AG09309 (cell line): ENCODE measurements around the gene SCUBE1.
"Not testable (repeated sequence)": the region's sequence is repeated elsewhere in the genome, so short reads cannot be mapped to it uniquely, and the experiment has no call there.

ENCODE experiments used
- DNase-seq: peaks from one replicate; pipeline ENCODE4 v3.0.0-alpha.2; 2010; ENCODE audit warnings: low read depth
- H3K4me3 ChIP-seq: 2 replicates; pipeline ENCODE4 v1.5.1; 2011; ENCODE audit warnings: mild to moderate bottlenecking, low read depth, low read length, moderate library complexity; ENCODE audit not compliant: control insufficient read depth
- CTCF ChIP-seq: IDR thresholded peaks from 2 replicates; pipeline ENCODE4 v1.5.1; 2011; ENCODE audit warnings: mild to moderate bottlenecking, low read depth, low read length, inconsistent platforms; ENCODE audit not compliant: insufficient read depth, control insufficient read depth; ENCODE audit errors: missing control alignments

Gene SCUBE1

DNA sequence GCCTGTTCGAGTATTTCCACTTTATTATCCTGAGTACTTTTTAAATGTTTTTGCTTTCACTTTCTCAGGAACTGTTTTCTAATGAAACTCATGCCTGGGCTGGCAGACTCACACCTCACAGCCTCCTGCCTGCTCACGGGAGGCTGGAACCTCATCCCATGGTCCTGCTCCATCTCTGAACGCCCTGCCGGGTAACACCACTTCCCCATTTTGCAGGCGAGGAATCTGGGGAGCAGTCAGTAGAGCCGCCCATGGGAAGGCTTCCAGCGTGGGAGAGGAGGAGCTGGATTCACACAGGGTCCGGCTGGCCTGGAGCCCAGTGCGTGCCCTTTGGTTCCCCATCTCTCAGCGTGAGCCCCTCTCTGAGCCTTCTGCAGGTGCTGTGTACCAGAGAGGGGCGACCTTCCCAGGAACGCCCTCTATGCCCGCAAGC is 53.6 kb downstream of the SCUBE1 start:
- no peak for TF ChIP-seq CTCF
- peak overlapping the region; percentile 32 for H3K4me3 ChIP-seq
- DNase-seq = no peak

DNA sequence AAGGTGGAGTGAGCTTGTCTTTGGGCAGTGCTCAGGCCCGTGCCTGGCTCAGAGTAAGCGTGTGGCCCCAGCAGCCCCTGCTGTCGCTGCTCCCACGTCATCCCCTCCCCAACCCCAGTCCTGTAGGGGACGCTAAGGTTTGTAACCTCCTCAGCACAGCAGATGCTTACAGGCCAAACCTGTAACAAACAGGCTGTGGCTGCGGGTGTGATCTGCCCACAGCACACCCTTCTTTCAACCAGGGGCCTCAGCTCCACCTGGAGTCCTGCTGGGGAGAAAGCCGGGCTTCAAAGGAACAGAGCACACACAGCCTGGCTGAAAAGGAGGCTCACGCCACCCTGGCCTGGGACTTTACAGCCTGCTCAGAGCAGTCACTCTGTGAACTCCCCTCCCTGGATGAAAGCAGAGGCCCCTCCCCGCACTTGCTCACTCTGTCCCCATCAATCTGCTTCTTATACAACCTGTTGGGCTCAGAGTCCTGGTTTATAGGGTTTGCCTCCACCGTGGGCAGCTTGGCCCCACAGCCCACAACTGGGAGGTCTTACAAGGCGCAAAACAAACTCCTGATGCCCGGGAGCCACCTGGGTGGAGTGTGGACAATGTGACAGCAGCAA is 54.3 kb downstream of the SCUBE1 start:
- no peak overlapping the region; the same call in 1 of the 2 replicates for H3K4me3 ChIP-seq
- no peak for DNase-seq
- no peak for TF ChIP-seq CTCF

DNA sequence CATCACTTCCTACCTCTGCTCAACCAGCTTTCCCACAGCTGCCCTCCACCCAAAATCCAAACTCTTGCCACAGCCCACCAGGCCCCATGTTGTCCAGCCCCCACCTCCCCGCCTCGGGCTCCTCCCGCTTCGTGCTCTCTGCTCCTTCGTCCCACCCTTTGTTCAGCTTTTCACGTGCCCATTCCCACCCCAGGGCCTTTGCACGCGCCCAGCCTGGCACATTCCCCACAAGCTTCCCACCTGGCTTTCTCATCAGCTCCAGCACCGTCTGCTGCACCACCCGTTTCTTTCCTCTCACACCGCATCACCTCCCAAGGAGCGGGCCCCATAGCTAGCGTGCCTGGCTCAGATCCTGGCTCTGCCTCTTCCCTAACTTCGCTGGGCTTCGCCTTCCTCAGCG is 54.8 kb downstream of the SCUBE1 start:
- no peak for TF ChIP-seq CTCF
- no peak overlapping the region for H3K4me3 ChIP-seq
- no peak for DNase-seq

- no peak overlapping the region for H3K4me3 ChIP-seq
- no peak for DNase-seq
- no peak for TF ChIP-seq CTCF
Observed at GRCh38 chr22:43287441-43287840, 55.7 kb downstream of the SCUBE1 start.

GRCh38 chr22:43281394-43281793 is 61.8 kb downstream of the SCUBE1 start:
- H3K4me3 ChIP-seq = no peak overlapping the region
- DNase-seq = no peak
- TF ChIP-seq CTCF = no peak

GRCh38 chr22:43280523-43280886 is 62.7 kb downstream of the SCUBE1 start:
- H3K4me3 ChIP-seq, DNase-seq: not testable (repeated sequence)

DNA sequence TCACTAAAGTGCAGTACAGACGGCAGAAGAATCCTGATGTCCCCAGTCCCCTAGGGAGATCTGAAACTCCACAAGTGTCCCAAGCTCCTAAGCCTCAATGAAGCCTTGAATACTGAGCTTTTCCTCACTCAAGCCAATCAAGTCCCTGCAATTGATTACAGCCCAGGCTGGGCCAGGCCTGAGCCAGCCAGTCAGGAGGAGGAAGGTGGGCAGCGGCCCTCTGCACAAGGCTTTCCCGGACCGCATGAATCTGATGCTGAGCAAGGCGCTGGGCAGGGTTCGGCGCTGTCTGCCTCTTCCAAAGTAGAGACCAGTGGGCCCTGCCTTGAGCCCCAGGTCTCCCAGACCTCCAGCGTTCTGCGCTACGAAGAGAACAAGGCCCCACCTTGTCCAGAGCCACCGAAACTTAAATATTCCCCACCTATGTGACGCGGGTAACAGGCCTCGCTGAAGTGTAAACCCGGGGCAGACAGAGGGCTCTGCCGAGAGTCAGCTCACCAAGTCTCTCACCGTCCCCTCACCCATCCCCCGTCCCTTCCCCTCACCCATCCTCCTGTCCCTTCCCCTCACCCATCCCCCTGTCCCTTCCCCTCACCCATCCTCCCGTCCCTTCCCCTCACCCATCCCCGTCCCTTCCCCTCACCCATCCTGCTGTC is 63.2 kb downstream of the SCUBE1 start:
- no peak for DNase-seq
- TF ChIP-seq CTCF = no peak
- no peak overlapping the region for H3K4me3 ChIP-seq
